ENCODE results near the gene SMIM28. TPM values are rescaled to one million over a fixed set of nuclear protein-coding genes. Genes with fewer than 3 reads are reported as not detected.
"Not testable (repeated sequence)": the region's sequence is repeated elsewhere in the genome, so short reads cannot be mapped to it uniquely, and the experiment has no call there.

SMIM28 gene
- polyA plus RNA-seq, 1 experiment, result not detected

DNA sequence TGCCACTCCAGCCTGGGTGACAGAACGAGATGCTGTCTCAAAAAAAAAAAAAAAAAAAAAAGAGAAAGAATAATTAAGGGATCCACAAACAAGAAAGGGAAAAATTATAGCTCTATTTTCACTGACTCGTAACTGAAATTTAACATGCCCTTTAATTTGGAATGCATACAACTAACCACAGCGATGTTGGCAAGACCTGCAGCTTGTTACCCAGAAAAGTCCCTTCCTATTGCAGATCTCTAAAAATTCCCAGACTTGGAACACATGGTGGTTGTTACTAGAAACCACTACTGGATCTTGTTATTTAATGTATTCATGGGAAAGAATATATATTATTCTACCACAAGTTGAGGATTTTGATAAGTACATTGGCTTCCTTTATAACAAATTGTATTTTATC lies 27.8 kb upstream of the SMIM28 start:
- POLR2A ChIA-PET, result no interaction called here
- CTCF ChIA-PET, result interaction anchor here (0.7 kb wide), 1 partner anchor 67 kb away, joined by 4 read pairs; no protein-coding TSS in a partner anchor
- Histone ChIP-seq H3K27me3 (ENCODE audit: control insufficient read depth, insufficient read depth, low read length) (no peaks in the 10 kb centered on the region), H3K27ac (ENCODE audit: low read depth, low read length) (no peak overlapping the region), H3K9me3 (ENCODE audit: control insufficient read depth, insufficient read depth, low read length) (no peaks in the 10 kb centered on the region), H3K4me3 (ENCODE audit: low read depth, low read length) (no peak overlapping the region)
- TF ChIP-seq, protein P1, sequence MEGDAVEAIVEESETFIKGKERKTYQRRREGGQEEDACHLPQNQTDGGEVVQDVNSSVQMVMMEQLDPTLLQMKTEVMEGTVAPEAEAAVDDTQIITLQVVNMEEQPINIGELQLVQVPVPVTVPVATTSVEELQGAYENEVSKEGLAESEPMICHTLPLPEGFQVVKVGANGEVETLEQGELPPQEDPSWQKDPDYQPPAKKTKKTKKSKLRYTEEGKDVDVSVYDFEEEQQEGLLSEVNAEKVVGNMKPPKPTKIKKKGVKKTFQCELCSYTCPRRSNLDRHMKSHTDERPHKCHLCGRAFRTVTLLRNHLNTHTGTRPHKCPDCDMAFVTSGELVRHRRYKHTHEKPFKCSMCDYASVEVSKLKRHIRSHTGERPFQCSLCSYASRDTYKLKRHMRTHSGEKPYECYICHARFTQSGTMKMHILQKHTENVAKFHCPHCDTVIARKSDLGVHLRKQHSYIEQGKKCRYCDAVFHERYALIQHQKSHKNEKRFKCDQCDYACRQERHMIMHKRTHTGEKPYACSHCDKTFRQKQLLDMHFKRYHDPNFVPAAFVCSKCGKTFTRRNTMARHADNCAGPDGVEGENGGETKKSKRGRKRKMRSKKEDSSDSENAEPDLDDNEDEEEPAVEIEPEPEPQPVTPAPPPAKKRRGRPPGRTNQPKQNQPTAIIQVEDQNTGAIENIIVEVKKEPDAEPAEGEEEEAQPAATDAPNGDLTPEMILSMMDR (IDR thresholded peaks at IDR 0.05; ENCODE audit: low read depth, low read length), result no peak
- DNase-seq (ENCODE audit: low read depth, low spot score), result no peak

DNA sequence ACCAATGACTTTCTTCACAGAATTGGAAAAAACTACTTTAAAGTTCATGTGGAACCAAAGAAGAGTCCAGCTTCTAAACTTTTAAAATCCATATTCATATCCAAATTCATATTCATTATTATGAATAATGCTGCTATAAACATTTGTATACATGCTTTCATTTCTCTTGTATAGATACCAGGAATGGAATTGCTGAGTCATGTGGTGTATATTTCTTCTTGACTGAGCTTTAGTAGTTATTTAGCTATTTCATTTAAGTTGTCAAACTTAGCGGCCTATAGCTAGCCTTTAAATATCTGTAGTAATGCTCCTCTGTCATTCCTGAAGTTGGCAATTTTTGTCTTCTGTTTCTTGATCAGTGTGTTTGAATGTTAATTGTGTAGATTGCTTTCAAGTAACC lies 19.8 kb upstream of the SMIM28 start:
- ChIA-PET POLR2A (interaction anchor here (0.6 kb wide), 1 partner anchor 965 kb away, joined by 3 read pairs; no protein-coding TSS in a partner anchor), CTCF (no interaction called here)
- TF ChIP-seq, protein P1 (IDR thresholded peaks at IDR 0.05; ENCODE audit: low read depth, low read length), result no peak
- no peaks in the 10 kb centered on the region for H3K9me3 ChIP-seq (ENCODE audit: control insufficient read depth, insufficient read depth, low read length)
- no peak overlapping the region for H3K27ac ChIP-seq (ENCODE audit: low read depth, low read length)
- DNase-seq (ENCODE audit: low read depth, low spot score), result no peak
- no peaks in the 10 kb centered on the region for H3K27me3 ChIP-seq (ENCODE audit: control insufficient read depth, insufficient read depth, low read length)
- H3K4me3 ChIP-seq (ENCODE audit: low read depth, low read length), result no peak overlapping the region

DNA sequence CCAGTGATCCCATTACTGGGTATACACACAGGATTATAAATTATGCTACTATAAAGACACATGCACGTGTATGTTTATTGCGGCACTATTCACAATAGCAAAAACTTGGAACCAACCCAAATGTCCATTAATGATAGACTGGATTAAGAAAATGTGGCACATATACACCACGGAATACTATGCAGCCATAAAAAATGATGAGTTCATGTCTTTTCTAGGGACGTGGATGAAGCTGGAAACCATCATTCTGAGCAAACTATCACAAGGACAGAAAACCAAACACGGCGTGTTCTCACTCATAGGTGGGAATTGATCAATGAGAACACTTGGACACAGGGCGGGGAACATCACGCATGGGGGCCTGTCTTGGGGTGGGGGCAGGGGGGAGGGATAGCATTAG lies 9.0 kb upstream of the SMIM28 start:
- DNase-seq (ENCODE audit: low read depth, low spot score); H3K27ac ChIP-seq (ENCODE audit: low read depth, low read length); POLR2A ChIA-PET; CTCF ChIA-PET; H3K9me3 ChIP-seq (ENCODE audit: control insufficient read depth, insufficient read depth, low read length); H3K27me3 ChIP-seq (ENCODE audit: control insufficient read depth, insufficient read depth, low read length); H3K4me3 ChIP-seq (ENCODE audit: low read depth, low read length): not testable (repeated sequence)

DNA sequence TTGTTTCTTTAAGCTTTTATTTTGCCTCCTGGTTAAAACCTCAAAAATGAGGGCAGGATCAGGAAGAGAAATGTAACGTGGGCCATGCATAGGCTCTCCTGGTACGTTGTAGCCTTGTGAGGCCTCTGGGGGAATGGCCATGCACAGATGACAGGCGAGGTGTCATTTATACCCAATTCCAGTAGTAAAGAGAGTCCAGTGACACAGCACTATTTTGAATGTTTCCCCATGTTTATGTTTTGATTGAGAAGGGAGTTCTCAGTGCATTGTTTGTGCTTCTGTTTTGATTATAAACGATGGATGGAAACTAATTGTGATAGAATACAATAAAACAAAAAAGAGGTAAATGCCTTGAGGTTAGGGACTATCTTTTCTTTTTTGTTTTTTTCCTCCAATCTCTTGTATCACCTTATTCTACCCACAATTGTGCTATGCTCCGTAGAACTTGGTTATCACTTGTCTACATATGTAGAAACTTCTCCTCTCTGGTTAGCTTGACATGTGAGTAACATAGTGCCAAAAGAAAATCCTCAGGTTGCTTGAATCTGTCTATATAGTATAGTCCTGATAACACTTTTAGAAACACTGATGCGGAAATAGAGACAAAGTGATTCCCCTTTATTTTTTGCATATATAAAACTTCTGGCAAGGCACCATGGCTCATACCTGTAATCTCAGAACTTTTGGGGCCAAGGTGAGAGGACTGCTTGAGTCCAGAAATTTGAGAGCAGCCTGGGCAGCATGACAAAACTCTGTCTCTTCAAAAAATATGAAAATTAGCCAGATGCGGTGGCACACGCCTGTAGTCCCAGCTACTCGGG lies 6.9 kb upstream of the SMIM28 start:
- POLR2A ChIA-PET, result no interaction called here

DNA sequence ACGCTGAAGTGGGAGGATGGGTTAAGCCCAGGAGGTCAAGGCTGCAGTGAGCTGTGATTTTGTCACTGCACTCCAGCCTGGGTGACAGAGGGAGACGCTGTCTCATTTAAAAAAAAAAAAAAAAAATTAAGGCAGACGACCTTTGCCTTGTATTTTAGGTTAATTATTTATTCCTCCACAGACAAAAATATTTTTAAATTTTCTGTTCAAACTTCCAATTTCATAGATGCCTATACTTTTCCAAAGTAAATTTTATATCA lies 6.3 kb upstream of the SMIM28 start:
- Histone ChIP-seq H3K27me3 (ENCODE audit: control insufficient read depth, insufficient read depth, low read length) (peaks cover 2% of the 10 kb centered on the region), H3K4me3 (ENCODE audit: low read depth, low read length) (no peak overlapping the region), H3K27ac (ENCODE audit: low read depth, low read length) (no peak overlapping the region), H3K9me3 (ENCODE audit: control insufficient read depth, insufficient read depth, low read length) (no peaks in the 10 kb centered on the region)
- TF ChIP-seq, protein P1 (IDR thresholded peaks at IDR 0.05; ENCODE audit: low read depth, low read length), result no peak
- ChIA-PET POLR2A (no interaction called here), CTCF (no interaction called here)
- no peak for DNase-seq (ENCODE audit: low read depth, low spot score)

More for the DNA sequence above, 6.9 kb upstream of the SMIM28 start:
- TF ChIP-seq, protein P1 (IDR thresholded peaks at IDR 0.05; ENCODE audit: low read depth, low read length), result no peak
- peaks cover 2% of the 10 kb centered on the region for H3K27me3 ChIP-seq (ENCODE audit: control insufficient read depth, insufficient read depth, low read length)
- CTCF ChIA-PET, result no interaction called here
- no peak overlapping the region for H3K4me3 ChIP-seq (ENCODE audit: low read depth, low read length)
- no peak overlapping the region for H3K27ac ChIP-seq (ENCODE audit: low read depth, low read length)
- DNase-seq (ENCODE audit: low read depth, low spot score), result no peak
- no peaks in the 10 kb centered on the region for H3K9me3 ChIP-seq (ENCODE audit: control insufficient read depth, insufficient read depth, low read length)

Data from AG04450 (cell line).